Left kidney (tissue), 2 donors: ENCODE measurements around the gene PKD1L1. TPM values are rescaled to one million over a fixed set of nuclear protein-coding genes. Genes with fewer than 3 reads are reported as not detected.
"Not testable (repeated sequence)": the region's sequence is repeated elsewhere in the genome, so short reads cannot be mapped to it uniquely, and the experiment has no call there.

Experiments
- DNase-seq: peaks from one replicate; pipeline ENCODE4 v3.0.0-alpha.2; 2013
- polyA plus RNA-seq: library from polyadenylated mRNA; unstranded; fragments of 120-200 nt; gene quantifications from one replicate; pipeline ENCODE4 v1.2.1, GENCODE V29; 2013; ENCODE audit not compliant: insufficient read length

The PKD1L1 gene
- polyA plus RNA-seq, 1 donor = 0.32 TPM

DNA sequence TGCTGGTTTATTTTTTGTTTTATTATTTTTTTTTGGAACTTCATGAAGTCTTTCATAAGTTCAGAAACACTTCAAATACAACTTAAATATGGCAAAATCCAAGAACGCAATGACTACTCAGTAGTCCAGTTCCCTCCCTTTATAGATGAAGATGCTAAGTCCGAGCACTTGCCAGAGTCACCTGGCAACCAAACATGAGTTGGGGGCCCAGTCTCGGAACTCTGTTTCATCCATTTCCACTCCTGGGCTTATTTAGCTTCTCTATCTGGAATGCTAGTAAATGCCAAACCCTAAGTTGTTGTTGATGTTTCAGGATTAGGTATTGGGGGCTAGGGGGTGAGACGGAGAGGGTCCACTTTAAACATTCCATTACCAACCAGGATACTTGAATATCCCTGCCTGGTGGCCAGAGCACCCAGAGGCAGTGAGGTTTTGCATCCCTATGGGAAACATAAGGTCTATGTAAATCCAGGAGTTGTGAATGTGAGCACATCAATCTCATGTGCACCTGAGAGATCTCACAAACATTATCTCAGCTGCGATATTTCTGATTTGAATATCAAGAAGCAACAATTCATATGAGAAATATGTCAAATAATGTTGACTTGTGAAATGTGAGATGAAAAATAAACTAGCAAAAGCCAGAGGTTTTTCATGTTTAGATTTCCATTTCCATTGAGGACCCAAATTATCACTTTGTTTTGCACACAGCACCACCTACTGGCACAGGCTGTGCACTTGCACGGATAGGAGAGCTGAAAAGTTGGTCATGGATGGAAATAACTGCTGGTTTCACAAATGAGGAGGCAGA is 129.3 kb downstream of the PKD1L1 start:
- peak; percentile 84 for DNase-seq

DNA sequence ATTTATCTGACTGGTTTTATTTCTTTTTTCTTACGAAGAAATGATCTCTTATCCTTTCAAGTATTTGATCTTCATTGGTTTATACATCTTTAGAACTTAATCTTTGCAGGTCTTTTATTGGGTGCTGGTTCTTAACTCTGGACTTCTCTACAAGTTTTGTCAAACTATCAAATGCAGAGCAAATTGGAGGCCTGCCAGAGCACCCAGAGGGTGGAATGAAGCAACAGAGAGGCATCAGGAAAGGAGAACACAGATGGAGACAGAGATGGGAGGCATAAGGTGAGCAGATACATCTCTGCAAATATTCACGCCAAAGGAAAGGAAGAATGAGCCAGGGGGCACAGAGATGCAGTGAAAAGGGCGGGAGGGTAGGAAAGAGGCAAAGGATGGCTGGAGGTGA is 130.3 kb downstream of the PKD1L1 start:
- DNase-seq = no peak

DNA sequence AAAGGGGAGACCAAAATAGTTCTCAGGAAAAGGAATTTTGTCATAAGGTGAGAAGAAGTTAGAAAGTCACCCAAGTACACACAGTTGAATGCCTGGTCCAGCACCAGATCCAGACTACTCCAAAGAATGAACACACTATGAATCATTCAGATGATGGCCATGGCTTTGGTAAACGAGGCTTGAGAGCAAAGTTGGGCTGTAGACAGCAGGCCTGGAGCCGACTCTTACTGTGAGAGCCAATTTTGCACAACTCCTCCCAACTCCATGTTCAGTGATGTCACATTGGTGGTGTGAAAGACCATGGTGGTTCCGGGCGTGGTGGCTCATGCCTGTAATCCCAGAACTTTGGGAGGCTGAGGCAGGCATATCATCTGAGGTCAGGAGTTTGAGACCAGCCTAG is 131.6 kb downstream of the PKD1L1 start:
- no peak for DNase-seq

DNA sequence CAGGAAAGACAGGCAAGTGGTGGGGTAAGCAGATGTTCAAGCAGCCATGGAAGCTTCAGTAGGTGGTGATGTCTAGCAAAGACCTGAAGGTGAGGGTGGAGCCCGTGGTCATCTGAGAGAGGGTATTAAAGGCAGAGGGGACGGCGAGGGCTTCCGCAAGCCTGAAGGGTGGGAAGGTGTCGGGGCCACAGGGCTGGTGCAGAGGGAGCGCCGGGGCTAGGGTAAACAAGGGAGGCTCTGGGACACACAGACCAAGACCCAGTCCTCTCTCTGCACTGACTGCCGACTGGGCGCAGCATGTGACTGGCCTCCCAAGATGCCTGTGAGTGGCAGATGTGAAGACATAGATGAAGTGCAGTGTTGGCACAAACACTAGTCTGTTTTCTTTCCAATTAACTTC is 132.4 kb downstream of the PKD1L1 start:
- no peak for DNase-seq

DNA sequence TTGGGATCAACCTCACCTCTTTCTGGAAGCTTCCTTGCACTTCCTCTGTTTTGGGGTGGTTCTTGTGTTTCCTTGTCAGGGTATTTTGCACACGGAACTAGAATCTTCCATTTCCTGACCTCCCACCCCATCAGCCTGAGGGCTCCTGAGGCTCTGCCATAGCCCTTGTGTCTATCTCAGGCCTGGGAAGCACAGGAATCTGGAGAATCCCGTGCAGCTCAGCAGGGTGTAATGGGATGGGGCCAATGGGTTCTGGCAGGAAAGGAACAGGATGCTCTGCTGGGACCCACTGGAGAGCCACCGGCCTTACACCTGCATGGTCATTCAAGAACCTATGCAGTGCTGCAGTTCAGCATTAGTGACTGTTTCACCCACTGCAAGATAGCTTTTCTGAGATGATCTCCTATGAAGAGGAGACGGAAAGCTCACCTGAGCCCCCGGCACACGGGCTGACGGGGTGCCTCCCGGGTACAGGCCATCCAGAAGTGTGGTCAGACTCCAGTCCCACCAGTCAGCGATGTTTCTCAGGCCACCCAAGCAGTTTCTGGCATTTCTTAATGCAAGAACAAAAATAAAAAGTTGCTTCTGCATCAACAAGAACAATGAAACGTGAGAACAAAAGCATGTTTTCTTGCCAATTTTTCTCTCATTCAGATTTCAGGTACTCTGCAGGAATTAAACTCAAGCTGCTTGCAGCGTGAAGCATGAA is 133.2 kb downstream of the PKD1L1 start:
- DNase-seq = no peak

DNA sequence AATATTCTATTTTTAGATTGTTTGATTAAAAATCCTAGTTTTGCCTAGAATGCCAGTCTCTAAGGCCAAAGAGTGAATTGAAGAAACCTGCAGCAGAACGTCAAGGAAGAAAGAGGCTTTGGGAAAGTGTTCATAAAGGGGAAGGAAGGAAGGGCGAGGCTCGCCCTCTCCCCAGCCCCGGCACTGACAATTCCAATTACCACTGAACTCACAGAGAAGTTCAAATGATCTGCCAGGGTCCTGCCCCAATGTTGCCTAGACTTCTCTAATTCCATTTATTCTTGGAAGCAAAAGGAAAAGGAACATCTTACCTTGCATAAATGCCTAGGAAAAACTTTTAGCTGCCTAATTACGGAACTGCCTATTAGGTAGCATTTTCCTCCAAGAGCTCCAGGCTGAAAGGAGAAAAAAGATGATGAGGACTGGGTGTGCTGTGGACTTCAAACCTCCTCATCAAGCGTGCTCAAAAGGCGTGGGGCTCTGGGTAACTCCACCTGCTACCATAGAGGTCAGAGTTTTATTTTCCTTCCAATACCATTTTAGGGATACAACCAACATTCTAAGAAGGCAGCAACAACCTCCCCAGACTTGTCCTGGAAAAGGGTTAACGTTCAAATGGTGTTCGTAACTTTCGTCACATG is 134.5 kb downstream of the PKD1L1 start:
- no peak for DNase-seq

DNA sequence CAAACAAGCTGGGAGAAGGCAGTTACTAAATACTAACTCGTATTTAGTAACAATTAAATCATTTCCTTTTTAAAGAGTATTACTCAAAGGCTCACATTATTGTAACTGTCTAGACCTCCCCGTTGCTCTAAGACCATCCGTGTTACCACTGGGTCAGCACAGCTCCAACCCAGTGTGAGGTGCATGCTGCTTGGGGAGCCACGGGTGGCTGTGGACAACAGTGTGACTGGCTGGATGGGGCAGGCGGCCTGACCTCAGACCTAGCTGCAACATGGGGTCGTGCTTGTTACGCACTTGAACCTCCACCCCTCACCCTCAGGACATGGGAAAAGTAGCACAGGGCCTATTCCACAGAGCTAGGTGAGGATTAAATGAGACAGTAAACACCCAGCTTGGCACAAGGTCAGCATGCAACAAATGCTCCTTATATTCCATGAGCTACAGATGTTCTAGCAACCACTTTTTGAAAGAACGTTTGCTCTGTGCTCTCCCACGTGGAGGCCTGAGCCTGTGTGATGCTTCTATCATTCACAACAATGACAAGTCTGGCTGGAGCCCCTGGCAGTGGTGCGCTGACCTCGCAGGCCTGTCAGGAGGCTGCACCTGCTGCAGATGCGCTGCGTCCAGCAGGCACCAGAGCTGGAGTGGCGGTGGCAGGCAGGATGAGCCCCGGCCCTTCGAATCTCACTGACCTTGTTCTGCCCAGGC is 135.7 kb downstream of the PKD1L1 start:
- no peak for DNase-seq

DNA sequence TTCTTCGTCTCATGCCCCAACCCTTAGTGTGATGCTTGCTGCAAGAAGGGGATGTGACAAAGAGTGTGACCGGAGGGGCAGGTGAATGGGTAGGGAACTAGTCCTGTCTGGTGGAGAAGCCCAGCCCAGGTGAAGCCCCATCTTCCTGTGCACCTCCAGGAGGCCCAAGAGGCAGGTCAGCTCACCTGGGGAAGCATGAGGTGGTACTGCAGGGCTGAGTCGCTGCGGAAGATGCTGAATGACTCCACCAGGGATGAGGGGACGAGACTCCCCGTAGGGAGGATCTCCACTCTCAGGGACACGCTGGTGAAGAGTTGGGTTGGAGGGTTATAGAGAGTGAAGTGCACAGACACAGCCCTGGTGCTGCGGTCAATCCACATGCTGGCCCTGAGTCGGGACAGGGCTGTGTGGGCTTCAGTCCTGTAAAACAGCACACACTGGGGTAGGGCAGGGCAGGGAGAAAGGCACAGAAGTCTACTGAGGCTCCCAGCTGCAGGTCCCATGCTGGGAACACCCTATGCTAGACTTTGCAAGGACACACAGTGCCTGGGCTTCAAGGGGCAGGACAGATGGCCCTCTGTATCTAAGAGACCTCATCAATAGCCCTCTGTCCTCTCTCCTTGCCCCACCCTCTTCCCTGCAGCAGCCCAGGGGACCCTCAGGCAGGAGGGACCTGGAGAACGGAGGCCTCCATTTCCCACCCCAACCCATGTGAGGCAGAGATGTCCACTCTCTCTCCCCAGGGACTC is 136.5 kb downstream of the PKD1L1 start:
- DNase-seq = no peak

DNA sequence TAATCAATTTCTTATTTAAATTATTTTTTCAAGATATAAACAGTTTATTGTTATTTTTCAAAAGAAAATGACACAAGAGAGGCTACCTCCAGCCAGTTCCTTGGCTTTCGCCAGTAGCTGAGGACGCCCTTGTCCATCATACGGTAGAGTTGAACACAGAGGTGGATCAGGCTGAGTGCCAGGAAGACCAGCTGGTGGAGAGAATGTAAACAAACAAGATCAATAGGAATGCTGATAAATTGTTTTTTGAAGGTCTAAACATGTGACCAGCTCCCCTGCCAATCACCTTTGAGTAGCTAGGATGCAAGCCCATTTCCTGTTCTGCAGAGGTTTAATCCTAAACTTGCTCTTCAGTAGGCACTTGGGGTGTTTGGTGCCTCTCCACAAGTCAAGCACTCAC is 138.9 kb downstream of the PKD1L1 start:
- DNase-seq = no peak

DNA sequence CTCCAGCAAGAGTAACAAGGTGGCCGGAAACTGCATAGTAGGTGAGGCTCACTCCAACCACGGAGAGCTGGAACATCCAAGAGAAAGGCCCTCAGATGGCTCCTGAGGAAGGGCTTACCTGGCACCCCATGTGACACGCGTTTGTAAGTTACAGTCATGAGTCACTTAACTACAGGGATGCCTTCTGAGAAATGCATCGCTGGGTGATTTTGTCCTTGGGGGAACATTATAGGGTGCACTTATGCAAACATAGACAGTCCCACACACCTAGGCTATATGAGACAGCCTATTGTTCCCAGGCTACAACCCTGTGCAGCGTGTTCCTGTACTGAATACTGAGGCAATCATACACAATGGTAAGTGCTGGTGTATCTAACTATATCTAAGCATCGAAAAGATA is 139.9 kb downstream of the PKD1L1 start:
- DNase-seq = no peak

DNA sequence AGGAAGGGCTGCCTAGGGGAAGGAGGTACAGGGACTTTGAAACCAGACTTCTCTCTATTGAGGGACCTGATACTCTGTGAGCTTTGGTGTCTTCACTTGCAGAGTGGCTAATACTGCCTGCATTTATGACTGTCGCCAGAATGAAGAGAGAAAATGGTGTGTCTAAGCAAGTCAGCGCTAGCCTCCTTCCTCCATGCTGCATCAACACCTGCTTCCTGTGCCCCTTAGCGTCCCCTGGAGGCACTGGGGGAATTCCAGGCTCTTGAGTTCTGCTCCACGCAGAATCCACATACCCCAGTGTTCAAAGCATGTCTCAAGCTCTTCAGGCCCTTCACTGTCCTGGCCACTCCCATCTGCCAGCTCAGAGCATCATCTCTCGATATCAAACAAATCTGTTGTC is 140.5 kb downstream of the PKD1L1 start:
- no peak for DNase-seq

DNA sequence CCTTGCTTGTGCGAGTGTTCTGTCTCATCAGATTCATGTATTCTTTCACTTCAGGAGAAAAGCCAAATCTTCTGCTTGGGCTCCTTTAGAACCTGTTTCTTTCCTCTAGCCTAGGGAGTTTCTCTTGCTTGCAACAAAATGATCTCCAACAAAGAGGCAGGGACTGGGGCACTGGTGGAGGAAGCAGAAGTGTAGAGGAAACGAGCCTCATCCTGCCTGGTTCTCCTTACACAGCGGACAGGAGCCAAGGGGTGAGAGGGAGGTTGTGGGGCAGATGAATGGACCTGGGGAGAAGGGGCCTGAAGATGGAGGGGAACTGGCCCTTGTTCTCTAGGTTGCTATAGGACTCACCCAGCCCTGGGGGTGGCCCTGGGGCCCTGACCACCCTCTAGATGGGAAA is 141.1 kb downstream of the PKD1L1 start:
- DNase-seq = no peak

DNA sequence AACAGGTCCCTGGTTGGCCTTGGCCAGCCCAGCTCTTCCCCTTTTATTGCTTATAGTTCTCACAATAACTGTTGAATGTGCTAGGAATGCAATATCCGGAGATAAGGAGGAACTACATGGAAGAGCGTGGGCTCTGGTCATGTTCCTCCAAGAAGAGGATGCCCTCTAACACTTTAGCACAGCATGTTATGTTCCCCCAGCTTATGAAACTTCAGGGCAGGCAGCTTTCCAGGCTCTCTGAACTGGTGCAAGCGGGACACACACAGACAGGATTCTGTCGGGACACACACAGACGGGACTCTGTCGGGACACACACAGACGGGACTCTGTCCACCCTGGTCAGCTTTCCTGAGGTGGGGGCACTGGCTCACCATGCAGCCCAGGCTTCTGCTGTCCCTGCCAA is 141.6 kb downstream of the PKD1L1 start:
- no peak for DNase-seq

DNA sequence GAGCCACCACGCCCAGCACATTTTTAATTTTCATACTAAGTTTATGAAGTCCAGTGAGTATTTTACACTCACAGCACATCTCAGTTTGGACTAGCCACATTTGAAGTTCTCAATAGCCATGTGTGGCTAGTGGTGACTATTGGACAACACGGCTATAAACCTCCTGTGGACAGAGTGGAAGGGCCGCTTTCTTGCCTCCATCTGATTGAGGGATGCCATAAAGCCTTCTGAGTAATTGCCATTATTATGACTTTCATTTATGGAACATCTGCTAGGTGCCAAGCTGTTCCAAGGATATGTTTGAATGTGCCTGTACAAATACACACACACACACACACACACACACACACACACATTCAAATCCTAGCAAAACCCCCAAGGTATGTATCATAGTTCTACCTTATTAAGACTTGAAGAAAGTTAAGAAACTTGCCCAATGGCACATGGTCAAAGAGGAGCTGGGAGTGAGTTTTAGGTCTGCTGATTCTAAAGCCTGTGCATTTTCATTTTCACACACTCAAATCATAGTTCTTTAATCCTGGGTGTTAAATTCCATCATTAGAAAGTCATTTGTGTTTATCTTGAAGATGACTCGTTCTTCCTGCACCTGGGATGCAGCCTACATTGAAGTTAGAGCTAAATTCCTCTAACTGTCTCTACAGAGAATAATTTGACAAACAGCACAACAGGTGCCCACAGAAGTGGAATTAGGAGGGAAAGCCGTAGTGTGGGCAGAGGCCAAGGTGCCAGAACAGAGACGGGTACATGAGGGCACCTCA is 143.3 kb downstream of the PKD1L1 start:
- DNase-seq = no peak

DNA sequence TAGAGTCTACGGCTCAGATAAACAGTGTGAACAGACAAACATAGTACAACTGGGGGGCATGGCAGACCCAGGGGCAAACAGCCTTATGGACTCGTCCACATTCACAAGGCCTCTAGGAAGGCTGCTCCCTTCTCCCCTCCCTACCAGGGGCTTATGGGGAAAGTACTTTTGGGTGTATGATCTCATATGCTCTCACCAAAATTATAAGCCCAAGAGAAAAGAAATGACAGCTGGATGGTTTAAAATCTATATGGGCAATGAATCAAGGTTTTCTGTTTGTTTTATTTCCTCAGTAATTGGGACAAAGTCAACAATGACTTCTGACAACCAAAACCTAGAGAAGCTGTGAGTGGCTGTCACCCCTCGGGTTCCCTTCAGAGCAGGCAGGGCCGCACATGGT is 144.4 kb downstream of the PKD1L1 start:
- DNase-seq = no peak

DNA sequence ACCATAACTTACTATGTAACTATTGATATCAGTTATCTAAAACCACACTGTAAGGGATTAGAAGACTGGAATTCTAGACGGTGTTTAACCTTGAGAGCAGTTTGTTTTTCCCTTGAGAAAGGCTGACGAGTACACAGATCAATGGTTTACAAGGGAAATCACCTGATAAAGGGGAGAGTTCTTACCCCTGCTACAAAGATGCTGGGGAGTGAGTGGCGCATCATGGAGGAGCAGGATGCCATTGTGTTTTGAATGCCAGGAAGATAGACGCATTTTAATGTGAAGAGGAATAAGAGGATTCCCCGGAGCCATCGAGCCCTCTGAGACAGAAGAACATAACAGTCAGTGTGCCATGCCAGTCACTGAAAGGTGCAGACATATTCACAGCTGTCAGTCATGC is 145.2 kb downstream of the PKD1L1 start:
- DNase-seq = no peak

DNA sequence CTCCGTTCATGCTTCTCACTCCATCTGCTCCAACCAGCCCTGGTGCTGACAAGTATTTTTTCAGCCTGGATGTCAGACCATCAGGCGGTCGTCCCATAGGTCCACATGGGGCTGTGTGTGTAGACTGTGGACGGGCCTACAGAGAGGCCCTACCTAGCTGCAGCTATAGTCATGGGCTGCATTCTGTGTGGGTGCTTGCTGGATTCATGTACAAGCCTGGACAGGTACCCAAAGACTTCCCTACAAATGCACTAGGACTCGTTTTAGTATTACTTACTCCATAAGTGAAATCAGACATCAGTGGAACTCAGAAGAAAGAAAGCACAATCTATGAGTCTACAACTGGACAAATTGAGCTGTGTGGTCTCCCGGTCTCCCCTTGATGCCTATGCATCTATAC is 146.8 kb downstream of the PKD1L1 start:
- no peak for DNase-seq

DNA sequence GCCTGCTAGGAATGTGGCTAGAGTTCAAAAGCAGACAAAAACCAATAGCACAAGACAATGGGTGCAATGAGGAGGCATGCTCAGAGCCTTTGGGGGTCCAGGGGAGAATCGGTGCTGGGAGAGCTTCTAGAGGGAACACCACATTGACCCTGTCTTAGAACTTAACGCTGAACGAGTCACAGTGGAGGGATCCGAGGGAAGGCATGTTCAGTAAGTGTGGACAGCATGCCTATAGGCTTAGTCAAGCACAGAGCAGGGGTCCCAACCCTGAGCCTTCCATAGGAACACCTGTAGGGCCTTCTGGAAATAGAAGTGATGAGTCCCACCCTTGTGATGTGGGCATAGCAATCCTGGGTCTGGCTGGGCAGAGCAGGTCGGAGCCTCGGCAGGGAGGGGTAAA is 148.7 kb downstream of the PKD1L1 start:
- DNase-seq = no peak

DNA sequence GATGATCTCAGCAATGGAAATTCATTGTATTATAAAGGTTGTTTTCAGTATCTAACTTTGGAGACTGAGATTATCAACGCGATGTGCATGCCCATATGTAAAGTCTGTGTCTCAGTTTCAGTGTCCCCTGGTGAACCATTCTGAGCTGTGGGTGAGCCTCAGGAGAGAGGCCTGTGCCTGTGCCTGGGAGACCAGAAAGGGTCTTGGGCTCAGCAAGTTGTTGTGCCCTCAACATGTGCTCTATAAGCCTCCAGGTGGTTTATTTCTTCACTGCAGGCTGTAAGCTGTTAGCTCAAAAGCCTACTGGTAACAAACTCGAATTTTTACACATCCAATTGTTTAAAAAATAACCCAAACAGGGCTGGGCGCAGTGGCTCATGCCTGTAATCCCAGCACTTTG is 151.9 kb downstream of the PKD1L1 start:
- DNase-seq = no peak

DNA sequence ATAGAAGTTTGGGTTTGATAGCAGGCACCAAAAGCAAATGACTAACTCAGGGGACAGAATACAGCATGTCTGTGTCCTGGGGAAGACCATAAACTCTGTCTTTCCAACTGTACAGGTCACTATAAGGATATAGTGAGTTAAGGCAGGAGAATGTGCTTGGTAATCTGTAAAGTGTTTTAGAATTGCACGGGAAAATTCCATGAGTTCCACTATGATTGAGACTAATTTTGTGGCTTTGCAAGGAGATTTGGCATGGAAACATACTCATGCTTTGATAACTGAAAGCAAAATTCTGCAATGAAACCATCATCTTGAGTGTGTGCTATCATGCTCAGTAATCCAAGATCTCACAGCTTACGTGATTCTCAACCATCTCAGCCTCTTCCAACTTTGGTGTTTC is 152.6 kb downstream of the PKD1L1 start:
- no peak for DNase-seq

DNA sequence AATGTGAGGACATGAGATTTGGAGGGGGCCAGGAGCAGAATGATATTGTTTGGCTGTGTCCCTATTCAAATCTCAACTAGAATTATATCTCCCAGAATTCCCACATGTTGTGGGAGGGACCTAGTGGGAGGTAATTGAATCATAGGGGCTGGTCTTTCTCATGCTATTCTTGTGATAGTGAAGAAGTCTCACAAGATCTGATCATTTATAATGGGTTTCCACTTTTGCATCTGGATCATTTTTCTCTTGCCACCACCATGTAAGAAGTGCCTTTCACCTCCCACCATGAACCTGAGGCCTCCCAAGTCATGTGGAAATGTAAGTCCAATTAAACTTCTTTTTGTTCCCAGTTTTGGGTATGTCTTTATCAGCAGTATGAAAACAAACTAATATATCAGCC is 153.1 kb downstream of the PKD1L1 start:
- DNase-seq = not testable (repeated sequence)
